ENCODE results near the gene GPR32. TPM values are rescaled to one million over a fixed set of nuclear protein-coding genes. Genes with fewer than 3 reads are reported as not detected.
"Not testable (repeated sequence)": the region's sequence is repeated elsewhere in the genome, so short reads cannot be mapped to it uniquely, and the experiment has no call there.

Gene GPR32
- total RNA-seq, 4 donors from 2014 or later, result not detected

DNA sequence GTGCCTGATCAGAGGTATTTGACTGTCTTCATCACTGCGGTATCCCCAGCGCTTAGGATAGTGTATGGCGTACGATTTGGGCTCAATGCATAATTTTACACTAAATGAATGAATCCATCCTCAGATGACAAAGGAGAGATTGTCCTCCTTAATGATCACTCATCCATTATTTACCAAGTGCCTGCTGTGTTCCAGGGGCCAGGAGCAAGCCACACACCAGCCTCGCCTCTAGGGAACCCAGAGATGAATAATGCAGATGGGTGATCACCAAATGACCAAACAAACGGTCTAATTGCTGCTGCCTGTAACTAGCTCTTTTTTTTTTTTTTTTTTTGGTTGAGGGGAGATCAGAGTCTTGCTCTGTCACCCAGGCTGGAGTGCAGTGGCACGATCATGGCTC is 5.9 kb upstream of the GPR32 start:
- no peak overlapping the region for H3K4me3 ChIP-seq
- H3K9me3 ChIP-seq, result no peaks in the 10 kb centered on the region
- no peaks in the 10 kb centered on the region for H3K36me3 ChIP-seq
- WGBS, 2 donors, result 73% methylated on average over 6 to 7 of the region's 7 CpGs
- TF ChIP-seq, protein P1, sequence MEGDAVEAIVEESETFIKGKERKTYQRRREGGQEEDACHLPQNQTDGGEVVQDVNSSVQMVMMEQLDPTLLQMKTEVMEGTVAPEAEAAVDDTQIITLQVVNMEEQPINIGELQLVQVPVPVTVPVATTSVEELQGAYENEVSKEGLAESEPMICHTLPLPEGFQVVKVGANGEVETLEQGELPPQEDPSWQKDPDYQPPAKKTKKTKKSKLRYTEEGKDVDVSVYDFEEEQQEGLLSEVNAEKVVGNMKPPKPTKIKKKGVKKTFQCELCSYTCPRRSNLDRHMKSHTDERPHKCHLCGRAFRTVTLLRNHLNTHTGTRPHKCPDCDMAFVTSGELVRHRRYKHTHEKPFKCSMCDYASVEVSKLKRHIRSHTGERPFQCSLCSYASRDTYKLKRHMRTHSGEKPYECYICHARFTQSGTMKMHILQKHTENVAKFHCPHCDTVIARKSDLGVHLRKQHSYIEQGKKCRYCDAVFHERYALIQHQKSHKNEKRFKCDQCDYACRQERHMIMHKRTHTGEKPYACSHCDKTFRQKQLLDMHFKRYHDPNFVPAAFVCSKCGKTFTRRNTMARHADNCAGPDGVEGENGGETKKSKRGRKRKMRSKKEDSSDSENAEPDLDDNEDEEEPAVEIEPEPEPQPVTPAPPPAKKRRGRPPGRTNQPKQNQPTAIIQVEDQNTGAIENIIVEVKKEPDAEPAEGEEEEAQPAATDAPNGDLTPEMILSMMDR (IDR thresholded peaks at IDR 0.05), result no peak
- no peak for DNase-seq
- no peak overlapping the region for H3K27ac ChIP-seq
- intact Hi-C loops (cut with DNase I), result no loop called here
- no peaks in the 10 kb centered on the region for H3K4me1 ChIP-seq
- H3K27me3 ChIP-seq, result peaks cover 0 to 37% (median 0%) of the 10 kb centered on the region in 4 donors

DNA sequence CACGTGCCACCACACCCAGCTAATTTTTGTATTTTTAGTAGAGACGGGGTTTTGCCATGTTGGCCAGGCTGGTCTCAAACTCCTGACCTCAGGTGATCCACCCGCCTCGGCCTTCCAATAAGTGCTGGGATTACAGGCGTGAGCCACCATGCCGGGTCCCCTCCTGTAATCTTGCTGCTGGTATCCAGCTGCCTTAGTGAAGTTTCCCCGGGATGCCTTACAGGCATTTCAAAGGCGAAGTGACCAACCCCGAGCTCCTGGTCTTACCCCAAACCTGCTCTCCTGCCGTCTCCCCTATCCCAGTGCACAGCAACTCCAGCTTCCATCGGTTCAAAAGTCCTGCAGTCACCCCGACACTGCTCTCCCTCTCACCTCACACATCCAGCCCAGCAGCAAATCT is 3.5 kb upstream of the GPR32 start:
- DNase-seq; H3K36me3 ChIP-seq; H3K9me3 ChIP-seq; H3K27ac ChIP-seq; intact Hi-C loops (cut with DNase I); H3K4me3 ChIP-seq; H3K4me1 ChIP-seq: not testable (repeated sequence)
- WGBS, 2 donors, result 75 to 76% methylated on average over 12 of the region's 12 CpGs
- peaks cover 0 to 51% (median 0%) of the 10 kb centered on the region in 4 donors for H3K27me3 ChIP-seq

GRCh38 chr19:50767263-50767662 is 3.0 kb upstream of the GPR32 start:
- H3K36me3 ChIP-seq; intact Hi-C loops (cut with DNase I); H3K27ac ChIP-seq; DNase-seq; H3K4me1 ChIP-seq; H3K9me3 ChIP-seq; H3K4me3 ChIP-seq: not testable (repeated sequence)
- H3K27me3 ChIP-seq, result peaks cover 0 to 56% (median 0%) of the 10 kb centered on the region in 4 donors
- 36 to 37% methylated on average over 5 of the region's 5 CpGs for WGBS, 2 donors

- H3K9me3 ChIP-seq, result peaks cover 0 to 5% (median 0%) of the 10 kb centered on the region in 3 donors
- 38 to 62% methylated on average over 5 of the region's 5 CpGs for WGBS, 2 donors
- no peak overlapping the region for H3K4me3 ChIP-seq
- no peaks in the 10 kb centered on the region for H3K36me3 ChIP-seq
- peaks cover 0 to 66% (median 0%) of the 10 kb centered on the region in 4 donors for H3K27me3 ChIP-seq
- intact Hi-C loops (cut with DNase I), result no loop called here
- no peak for TF ChIP-seq POLR2A (IDR thresholded peaks at IDR 0.05)
- TF ChIP-seq, protein P1 (IDR thresholded peaks at IDR 0.05), result no peak
- no peak for DNase-seq
- H3K4me1 ChIP-seq, result no peaks in the 10 kb centered on the region
- H3K27ac ChIP-seq, result no peak overlapping the region
Observed at GRCh38 chr19:50768277-50768676, 2.0 kb upstream of the GPR32 start.

- WGBS, 2 donors, result 71 to 77% methylated on average over 9 of the region's 13 CpGs
- intact Hi-C loops (cut with DNase I), result no loop called here
Observed at GRCh38 chr19:50770888-50771287, 624 bp downstream of the GPR32 start.

DNA sequence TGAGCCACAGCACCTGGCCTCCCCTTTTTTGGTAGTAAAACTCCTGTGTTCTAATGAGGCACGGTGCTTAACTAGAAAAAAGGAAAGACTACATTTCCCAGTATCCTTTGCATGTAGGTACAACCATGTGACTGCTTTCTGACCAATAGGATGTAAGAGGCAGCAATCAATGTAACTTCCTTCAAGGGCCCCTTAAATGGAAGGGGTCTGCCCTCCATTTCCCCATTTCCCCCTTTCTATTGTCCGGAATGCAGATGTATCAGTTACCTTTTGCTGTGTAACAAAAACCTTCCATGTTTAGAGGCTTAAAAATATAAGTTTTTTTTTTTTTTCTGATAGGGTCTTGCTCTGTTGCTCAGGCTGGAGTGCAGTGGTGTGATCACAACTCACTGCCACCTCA is 2.2 kb downstream of the GPR32 start:
- Histone ChIP-seq H3K36me3 (no peaks in the 10 kb centered on the region), H3K4me1 (no peaks in the 10 kb centered on the region), H3K9me3 (peaks cover 0 to 13% (median 8%) of the 10 kb centered on the region in 3 donors), H3K27me3 (peaks cover 0 to 80% (median 0%) of the 10 kb centered on the region in 4 donors), H3K4me3 (no peak overlapping the region), H3K27ac (no peak overlapping the region)
- DNase-seq, result no peak
- intact Hi-C loops (cut with DNase I), result no loop called here
- WGBS, 2 donors, result 66 to 68% methylated on average over 2 of the region's 2 CpGs
- TF ChIP-seq, protein P1 (IDR thresholded peaks at IDR 0.05), result no peak
- no peak for TF ChIP-seq POLR2A (IDR thresholded peaks at IDR 0.05)

More at GRCh38 chr19:50770888-50771287, 624 bp downstream of the GPR32 start:
- DNase-seq, result no peak
- Histone ChIP-seq H3K4me3 (no peak overlapping the region), H3K36me3 (no peaks in the 10 kb centered on the region), H3K9me3 (peaks cover 0 to 5% (median 0%) of the 10 kb centered on the region in 3 donors), H3K27me3 (peaks cover 0 to 71% (median 0%) of the 10 kb centered on the region in 4 donors), H3K4me1 (no peaks in the 10 kb centered on the region), H3K27ac (no peak overlapping the region)
- TF ChIP-seq POLR2A (IDR thresholded peaks at IDR 0.05), result no peak
- TF ChIP-seq, protein P1 (IDR thresholded peaks at IDR 0.05), result no peak

DNA sequence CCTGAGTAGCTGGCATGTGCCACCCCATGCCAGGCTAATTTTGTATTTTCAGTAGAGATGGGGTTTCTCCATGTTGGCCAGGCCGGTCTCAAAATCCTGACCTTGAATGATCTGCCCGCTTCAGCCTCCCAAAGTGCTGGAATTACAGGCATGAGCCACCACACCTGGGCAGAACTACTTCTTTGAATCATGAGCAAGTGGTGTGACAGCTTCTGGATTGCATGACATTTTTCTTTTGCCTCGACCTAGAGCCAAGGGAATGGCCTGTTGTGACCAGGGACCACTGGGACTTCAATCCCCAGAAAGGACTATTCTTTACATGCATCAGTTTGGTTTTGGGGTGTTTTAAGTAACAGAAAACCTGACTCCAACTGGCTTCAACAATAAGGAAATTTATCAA is 2.6 kb downstream of the GPR32 start:
- DNase-seq; H3K36me3 ChIP-seq; H3K27ac ChIP-seq; H3K4me3 ChIP-seq; intact Hi-C loops (cut with DNase I); H3K4me1 ChIP-seq: not testable (repeated sequence)
- H3K9me3 ChIP-seq, result peaks cover 0 to 13% (median 8%) of the 10 kb centered on the region in 3 donors
- peaks cover 0 to 85% (median 0%) of the 10 kb centered on the region in 4 donors for H3K27me3 ChIP-seq
- 61% methylated on average over 3 of the region's 3 CpGs; no CpG with 5 or more reads in 1 of the 2 donors for WGBS, 2 donors

- H3K27ac ChIP-seq; H3K4me3 ChIP-seq; H3K4me1 ChIP-seq; intact Hi-C loops (cut with DNase I); H3K36me3 ChIP-seq; DNase-seq: not testable (repeated sequence)
- Histone ChIP-seq H3K9me3 (peaks cover 0 to 13% (median 8%) of the 10 kb centered on the region in 3 donors), H3K27me3 (peaks cover 0 to 88% (median 0%) of the 10 kb centered on the region in 4 donors)
- WGBS, 2 donors, result 21 to 57% methylated on average over 2 to 4 of the region's 7 CpGs
Observed at GRCh38 chr19:50773454-50773853, 3.2 kb downstream of the GPR32 start.
